NCI-H1092 (cell line): ENCODE measurements around the gene LIN37.
"Not testable (repeated sequence)": the region's sequence is repeated elsewhere in the genome, so short reads cannot be mapped to it uniquely, and the experiment has no call there.

Experiments used
- DNase-seq: peaks from one replicate; lab custom pipeline; 2025; lab: John Stamatoyannopoulos, UW

The LIN37 gene

DNA sequence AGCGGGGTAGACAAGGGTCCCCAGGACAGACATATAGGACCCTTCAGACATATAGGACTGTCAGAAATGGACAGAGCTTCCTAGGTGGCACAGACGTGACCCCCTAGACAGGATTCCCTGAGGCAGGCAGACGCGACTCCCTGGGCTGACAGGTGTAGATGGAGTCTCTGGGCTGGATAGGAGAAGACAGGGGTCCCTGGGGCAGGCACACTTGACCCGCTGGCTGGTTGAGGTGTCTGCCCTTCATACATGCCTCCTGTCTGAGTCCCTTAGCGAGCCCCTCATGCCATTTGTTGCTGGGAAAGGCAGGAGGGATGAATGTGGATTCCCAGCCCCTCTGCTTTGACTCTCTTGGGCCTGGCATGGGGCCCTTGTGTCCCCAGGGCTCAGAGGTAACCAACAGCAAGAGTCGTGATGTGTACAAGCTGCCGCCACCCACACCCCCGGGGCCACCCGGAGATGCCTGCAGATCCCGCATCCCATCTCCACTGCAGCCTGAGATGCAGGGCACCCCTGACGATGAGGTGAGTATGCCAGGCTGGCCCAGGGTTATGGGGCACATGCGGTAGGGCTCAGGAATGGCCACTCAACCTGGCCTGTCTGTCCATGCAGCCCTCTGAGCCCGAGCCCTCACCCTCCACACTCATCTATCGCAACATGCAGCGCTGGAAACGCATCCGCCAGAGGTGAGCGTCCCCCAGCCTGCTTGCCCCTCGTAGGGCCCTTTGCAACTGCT is 5.4 kb downstream of the LIN37 start:
- no peak for DNase-seq

DNA sequence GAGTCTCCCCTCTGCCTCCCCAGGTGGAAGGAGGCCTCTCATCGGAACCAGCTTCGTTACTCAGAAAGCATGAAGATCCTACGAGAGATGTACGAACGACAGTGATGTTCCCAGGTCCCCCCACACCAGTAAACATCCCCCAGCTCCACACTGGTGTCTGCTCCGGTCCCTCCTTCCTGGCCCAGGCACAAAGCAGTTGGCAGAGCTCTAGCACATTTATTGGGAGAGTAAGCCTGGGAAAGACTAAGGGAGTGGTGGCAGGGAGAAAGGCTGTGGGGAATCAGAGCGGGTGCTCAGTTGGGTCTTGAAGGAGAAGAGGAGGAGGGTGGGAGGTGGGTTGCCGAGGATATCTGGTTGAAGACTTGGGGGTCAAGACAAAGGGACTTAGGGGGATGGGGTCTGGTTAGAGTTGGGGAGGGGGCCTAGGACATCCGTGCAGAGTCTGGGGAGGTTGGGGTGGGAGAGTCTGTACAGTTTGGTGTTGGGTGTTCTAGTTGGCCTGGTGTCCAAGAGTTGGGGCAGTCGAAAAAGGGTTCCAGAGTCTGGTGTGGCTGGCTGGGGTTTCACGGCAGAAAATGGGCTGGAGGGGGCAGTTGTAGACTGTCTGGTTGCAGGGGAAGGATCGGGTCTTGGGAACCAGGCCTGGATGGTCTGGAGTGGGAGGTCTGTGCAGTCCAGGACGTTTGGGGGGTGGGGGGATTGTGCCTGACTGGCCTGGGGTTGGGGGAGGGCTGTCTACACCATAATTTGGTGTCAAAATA is 6.2 kb downstream of the LIN37 start:
- DNase-seq = no peak

DNA sequence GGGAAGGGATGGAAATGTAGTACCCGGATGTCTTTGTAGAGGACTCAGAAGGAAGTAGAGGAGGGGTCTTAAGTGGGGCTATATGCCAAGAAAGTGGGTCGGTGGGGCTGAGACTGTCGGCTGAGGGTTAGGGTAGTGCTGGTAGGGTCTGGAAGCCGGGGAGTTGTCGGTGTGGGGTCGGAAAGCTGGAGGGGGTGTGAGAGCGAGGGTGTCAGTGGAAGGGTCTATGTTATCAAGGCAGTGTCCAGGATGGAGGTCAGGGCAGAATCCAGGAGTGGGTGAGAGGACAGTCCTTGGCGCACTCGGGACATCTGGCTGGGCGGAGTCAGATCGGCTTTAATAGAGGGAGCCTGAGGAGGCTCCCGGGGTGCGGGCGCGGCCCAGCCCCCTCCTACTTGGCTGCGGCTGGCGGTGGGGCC is 6.8 kb downstream of the LIN37 start:
- DNase-seq = no peak

DNA sequence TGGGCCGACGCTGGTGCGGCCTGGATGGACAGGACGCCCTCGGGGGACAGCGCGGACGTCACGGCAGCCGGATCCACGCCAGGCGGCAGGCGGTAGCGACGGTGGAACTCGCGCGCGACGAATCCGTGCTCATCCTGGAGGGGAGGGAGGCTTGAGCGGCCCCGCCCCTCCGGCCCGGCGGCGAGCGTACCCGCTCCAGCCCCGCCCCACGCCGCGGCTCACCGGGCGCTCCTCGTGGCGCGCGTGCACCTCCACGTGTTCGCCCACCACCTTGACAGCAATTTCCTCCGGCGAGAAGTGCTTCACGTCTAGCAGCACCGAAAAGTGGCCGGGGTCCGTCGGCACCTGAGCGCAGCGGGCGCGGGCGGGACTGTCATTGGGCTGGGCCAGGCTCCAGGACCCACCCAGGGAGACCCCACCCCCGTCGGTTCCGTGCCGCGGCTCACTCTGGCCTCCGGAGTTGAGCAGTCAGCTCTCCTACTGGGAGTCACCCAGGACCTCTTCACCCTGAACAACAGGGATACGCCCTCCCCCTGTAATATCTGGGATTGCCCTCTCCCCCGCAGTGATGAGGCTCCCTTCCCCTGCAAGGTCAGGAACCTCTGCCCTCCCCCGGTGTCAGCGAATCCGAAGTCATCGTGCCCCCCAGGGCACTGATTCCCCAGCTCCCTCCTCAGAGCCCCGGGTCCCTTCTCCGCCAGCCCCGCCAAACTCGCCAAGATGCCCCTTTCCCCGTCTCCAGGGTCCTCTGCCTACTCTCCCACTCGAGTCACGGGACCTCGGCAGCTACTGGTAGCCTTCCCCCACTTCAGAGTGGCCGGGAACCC is 7.4 kb downstream of the LIN37 start:
- no peak for DNase-seq

DNA sequence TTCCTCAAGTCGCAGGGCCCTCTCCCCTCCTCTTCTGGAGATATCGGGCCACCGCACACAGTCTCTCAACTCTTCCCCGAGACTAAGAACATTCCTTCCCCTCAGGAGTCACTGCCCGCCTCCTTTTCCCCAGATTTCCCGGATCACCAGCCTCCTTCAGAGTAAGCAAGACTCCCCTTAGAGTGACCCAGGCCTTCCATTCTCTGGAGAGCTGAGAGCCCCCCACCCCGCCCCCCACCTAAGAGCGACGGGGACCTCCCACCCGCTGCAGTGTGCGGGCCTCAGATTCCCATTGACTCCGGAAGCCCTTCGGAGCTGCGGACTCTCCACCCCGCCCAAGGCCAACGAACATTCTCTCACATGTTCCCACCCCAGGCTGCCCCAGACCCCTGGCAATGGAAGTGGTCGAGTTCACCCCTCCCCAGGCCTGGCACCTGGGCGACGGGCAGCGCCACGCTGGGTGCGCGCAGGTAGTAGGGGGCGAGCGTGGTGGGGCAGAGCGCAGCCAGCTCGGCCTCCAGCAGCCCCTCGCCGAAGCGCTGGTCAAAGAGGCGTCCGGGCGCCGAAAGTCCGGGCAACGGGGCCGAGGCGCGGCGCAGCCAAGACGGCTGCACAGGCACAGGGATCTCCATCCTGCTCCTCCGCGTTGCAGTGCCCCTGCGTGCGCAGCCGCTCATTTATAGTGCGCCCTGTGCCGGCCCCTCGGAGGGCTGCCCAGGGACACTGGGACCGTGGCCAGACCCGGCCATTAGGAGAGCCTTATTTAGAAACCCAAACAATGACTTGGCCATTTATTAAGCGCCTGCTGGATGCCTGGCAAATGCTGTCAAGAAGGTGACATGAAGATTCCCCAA is 8.2 kb downstream of the LIN37 start, which contains the start of gene HSPB6:
Gene HSPB6 (minus strand): TSS at position 653 of the 854 bp plus-strand sequence. CDS start 21 bp downstream, at position 632.
- DNase-seq = no peak

DNA sequence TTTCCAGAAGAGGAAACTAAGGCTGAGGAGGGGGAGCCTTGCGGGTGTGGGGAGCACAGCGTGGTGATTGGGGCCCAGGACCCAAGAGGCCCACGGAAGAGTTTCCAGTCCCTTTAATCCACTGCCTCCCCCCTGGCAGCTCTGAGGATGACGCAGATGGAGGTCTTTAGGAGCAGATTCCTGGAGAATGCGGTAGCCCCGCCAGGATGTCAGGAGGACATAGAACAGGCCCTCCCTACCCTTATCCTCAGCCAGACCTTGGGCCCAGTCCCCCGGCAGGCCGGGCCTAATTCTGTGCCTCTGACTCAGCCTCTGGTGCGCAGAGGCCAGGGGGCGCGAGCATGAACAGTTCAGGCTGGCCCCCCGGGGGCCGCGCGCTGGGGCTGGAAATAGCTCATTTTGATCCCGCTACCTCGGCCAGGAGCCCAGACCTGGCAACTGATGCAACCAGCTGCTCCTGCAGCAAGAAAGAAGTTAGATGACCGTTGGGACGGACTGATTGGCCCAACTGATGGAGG is 8.9 kb downstream of the LIN37 start:
- DNase-seq = peak; percentile 63

DNA sequence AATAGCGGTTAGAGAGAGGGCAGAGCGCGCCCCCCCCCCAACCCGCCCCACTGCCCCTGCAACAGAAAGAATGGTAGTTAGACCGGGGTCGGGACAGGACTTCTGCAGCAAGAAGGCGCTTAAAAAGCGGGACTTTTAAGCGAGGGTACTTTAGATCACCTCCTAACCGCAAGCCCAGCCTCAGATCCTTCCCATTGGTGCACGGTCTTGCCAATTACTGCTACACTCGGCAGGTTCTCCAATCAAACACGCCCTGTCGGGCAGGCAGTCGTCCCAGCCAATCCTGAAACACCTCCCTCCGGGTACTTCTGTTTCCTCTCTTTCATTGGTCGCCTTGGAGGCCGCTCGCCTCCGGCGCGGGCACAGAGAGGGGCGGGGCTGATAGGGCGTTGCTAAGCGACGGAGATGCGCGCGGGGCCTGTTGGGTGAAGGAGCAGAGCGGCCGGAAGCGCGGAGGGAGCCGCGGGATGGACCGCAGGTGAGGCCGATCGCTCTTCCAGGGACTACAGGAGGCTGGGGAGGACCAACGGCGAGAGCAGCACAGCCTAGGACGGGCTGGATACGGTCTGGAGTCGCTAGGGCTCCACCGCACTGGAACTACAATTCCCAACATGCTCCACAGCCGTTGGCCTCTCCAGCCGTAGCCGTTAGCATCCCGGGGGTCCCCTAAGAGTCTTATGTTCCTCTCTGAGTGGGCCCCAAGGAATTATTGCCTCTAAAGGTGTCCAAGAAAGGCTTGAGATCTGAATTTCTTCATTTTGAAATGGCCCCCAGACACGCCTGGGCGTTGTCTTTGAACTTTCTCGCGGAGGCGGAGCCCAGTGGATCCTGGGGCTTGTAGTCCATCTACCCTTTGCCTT is 9.6 kb downstream of the LIN37 start, which contains the start of gene PROSER3:
Gene PROSER3 (plus strand): TSS at position 428 of the 860 bp plus-strand sequence. CDS start 40 bp downstream, at position 468.
- peak; percentile 96 for DNase-seq

DNA sequence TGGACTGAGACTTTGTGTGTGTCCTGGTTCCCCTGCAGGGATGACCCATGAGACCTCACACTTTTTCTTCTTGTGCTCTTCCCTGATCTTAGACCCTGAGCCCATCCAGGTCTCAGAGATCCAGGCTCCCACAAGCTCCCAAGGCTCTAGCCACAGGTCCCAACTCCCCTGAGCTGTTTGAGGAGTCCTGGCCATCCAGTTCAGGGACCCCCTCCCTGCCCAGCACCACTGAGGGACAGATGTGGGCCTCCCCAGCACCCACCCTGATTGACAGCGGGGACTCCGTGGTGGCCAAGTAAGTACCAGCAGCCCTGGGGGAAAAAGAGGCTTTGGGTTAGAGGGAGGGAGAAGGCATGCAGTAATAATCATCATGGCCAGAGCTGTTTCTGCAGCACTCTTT is 11.3 kb downstream of the LIN37 start:
- DNase-seq = no peak

DNA sequence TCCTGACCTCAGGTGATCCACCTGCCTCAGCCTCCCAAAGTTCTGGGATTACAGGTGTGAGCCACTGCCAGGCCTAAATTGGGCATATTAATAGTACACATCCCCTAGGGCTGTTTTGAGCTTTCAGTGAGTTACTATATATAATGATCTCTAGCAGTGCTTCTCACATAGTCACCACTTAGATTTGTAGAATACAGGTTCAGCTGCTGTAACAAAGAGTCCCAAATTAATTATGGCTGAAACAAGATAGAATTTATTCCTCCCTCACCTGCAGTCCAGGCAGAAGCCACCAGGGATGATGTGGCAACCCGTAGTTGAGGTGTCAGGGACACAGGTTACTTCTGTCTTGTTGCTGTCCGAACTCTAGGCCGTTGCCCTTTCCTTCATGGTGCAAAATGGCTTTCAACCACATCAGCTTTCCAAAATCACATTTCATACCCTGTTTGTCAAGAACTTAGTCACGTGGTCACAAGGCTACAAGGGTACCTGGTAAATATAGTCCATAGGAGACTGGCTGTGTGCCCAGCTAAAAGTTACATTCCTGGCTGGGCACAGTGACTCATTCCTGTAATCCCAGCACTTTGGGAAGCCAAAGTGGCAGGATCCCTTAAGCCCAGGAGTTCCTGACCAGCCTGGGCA is 12.5 kb downstream of the LIN37 start:
- no peak for DNase-seq

DNA sequence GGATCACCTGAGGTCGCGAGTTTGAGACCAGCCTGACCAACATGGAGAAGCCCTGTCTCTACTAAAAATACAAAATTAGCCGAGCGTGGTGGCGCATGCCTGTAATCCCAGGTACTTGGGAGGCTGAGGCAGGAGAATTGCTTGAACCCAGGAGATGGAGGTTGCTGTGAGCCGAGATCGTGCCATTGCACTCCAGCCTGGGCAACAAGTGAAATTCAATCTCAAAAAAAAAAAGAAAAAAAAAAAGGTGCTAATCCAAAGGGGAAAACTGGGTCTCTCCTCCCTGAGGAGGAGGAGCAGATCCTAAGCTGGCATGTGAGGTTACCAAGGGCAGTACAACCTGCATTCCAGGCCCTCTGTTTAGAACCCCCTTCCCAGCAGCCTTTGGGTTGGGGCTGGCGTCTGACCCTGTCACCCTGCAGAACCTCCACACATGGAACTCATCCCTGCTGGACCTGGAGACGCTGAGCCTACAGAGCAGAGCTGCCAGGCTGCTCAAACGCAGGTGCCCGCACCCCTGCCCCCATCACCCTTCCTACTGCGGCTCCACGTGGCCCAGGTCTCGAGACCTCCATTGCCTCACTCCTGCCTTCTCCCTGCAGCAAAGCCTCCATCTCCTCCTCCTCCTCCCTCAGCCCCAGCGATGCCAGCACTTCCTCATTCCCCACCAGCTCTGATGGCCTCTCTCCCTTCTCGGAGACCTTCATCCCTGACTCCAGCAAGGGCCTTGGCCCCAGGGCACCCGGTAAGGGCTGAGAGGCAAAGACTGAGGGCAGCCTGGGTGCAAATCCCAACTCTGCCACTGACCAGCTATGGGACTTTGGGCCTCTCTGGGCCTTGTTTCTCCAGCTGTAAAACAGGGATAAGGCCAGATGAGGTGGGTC is 16.3 kb downstream of the LIN37 start:
- no peak for DNase-seq

DNA sequence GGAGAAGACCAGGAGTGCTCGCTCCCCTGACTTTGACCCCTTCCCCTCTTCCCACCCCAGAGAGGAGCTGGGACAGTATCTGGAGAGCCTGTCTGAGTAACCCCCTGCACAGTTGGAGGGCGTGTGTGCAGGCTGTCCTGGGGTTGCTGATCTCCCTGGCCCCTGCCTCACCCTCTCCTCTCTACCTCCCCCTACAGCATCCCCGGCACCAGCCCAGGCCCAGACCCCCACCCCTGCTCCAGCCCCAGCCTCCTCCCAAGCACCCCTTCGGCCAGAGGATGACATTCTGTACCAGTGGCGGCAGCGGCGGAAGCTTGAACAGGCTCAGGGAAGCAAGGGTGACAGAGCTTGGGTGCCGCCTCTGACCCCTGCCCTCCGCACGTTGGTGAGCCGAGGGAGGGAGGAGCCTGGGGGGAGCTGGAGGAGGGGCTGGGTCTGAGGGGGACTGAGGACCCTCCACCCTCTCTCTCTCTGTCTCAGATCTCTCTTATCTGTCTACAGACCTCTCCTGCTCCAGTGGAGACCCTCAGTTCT is 18.3 kb downstream of the LIN37 start:
- no peak for DNase-seq

DNA sequence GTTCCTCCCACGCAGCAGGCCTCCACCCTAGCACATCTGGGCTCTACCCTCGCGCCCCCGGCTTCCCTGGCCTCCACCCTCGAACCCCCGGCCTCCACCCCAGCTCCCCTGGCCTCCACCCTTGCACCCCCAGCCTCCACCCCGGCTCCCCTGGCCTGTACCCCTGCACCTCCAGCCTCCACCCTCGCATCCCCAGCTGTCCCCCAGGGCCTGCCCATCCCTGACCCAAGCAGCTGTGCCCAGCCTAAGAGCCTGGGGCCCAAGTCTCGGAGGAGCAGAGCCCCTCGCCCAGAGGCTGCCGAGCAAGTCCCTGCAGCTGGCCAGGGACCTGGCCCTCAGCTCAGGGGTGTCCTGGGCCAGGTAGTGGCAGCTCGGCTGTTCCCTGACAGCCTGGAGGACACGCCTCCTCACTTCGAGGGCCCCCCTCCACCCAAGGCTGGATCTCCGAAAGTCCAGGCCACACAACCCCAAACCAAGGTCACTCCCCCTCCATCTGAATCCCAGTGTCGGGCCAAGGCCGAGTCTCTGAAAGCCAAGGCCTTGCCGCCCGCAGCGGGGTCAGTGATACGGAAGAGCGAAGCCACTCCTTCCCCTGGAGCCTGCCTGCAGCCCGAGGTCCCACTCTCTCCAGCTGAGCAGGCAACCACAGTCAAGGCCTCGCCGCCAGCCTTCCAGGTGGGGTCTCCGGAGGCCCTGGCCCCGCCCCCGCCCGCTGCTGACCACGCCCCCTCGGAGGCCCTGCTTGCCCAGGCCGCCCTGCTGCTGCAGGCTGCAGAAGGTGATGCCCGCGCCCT is 19.1 kb downstream of the LIN37 start:
- DNase-seq = no peak

DNA sequence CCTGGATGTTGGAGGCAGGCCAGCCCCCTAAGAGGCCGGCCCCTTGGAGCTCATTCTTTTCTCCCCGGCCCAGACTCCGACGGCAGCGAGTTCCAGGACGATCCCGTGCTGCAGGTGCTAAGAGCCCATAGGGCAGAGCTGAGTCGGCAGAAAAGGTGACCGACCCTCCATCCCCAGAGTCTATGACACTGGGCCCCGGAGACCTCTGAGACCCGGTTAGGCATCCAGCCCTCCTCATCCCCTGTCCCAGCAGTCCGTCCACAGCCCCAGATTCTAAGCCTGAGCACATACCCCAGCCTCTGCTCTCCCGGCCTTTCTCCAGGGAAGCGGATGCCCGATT is 19.7 kb downstream of the LIN37 start:
- no peak for DNase-seq

DNA sequence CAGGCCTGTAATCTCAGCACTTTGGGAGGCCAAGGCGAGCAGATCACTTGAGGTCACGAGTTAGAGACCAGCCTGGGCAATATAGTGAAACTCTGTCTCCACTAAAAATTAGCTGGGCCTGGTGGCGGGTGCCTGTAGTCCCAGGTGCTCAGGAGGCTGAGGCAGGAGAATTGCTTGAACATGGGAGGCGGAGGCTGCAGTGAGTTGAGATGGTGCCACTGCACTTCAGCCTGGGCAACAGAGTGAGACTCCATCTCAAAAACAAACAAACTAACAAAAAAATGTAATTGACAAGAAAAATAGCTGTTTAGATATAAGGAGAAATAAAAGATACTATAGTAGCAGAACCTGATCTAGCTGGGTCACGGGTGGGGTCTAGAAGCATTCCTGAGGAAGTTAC is 24.0 kb downstream of the LIN37 start:
- not testable (repeated sequence) for DNase-seq

DNA sequence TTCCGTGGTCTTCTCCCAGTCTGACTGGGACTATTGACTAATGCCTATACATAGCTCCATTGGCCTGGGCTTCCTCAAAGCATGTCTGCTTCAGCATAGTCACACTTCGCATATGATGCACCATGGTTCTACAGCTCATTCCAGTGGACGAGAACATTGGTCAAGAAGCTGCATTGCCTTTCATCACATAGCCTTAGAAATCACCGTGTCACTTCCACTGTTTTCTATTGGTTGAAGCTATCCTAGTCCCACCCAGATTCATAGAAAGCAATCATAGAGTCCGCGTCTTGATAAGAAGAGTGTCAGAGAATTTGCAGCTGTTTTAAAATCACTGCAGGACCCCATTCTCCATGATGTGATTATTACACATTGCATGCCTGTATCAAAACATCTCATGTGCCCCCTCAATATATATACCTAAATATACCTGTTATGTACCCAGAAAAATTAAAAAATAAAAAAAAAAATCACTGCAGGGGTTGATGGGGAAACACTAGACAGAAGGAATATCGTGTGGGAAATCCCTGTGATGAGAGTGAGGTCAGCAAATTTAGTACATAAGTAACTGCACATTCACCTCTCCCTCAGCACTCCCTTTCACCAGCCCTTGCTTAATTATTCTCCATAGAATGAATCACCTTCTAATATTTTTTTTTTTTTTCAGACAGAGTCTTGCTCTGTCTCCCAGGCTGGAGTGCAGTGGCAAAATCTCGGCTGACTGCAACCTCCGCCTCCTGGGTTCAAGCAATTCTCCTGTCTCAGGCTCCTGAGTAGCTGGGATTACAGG is 24.8 kb downstream of the LIN37 start:
- no peak for DNase-seq

DNA sequence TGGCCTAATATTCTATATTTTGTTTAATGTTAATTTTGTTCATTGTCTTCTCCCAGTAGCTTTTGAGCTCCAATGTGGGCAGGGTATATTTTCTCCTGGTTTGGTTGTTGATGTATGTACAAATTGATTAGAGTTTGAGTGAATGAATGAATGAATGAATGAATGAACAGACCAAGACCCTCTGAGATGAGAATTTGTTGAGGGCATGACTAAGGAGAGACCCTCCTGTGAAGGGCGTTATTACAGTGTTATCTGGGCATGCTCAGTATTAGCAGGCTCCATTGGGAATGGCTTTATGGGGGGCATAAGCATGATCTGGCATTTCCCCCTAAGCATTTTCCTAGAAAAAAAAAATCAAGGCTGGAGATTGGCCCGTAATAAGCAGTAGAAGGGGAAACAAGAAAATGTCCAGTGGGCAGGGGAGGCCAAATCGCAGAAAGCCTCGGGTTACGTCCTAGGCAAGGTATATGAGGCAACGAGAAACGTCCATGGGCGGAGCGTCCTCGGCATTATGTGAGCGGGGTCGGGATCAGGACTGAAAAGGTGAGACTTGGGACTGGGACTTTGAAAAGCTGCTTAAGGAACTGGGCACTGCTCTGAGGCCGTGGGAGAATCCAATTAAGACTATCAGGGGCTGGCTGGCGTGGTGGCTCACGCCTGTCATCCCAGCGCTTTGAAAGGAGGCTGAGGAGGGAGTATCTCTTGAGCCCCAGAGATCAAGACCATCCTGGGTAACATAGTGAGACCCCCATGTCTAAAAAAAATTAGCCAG is 26.1 kb downstream of the LIN37 start:
- DNase-seq = no peak
